Stimulated activated CD4-positive, alpha-beta T cell treated with anti-CD3 and anti-CD28 coated beads, Interleukin-15, amount 100 ng/mL, for 24 hours (primary cell): Measurements from ENCODE around the gene DENND5A.
"Not testable (repeated sequence)": the region's sequence is repeated elsewhere in the genome, so short reads cannot be mapped to it uniquely, and the experiment has no call there.

Experiments used
- DNase-seq: peaks from one replicate; pipeline ENCODE4 v3.0.0-alpha.2; 2020

DENND5A gene

DNA sequence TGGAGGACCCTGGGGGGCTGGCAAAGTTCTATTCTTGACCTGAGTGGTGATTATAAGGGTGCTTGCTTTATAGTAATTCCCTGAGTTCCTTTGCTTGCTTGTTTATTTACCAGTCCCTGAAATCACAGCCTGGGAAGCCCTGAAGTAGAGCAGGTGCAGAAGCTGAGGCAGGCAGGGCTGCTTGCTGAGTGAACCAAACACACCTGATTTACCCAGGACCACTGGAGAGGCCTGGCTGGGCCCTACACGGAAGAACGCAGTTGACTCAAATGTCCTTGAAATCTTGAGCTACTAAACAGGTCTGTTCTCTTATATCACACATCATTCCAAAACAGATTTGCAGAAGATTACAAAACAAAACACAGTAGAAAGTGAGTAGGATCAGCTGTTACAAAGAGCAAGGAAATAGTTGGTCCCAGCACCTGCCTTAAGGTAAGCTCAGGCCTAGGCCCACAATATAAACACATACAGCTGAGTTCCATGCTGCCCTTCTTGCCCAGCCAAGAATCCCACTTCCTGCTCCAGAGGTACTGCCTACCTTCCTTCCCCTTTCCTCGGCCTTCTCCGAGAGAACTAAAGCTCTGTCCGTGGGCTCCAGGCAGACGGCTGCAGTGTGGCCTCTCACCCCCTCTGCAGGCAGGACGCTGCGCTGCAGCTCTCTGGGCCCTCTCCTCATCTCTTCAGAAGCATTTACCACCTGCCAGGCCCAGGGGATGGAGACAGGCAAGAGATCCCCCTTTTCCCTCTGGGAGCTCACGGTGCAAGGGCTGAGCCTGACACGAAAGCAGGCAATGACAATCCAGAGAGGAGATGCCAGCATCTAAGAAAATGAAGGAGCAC, 127.6 kb downstream of the DENND5A start:
- peak; percentile 78 for DNase-seq

DNA sequence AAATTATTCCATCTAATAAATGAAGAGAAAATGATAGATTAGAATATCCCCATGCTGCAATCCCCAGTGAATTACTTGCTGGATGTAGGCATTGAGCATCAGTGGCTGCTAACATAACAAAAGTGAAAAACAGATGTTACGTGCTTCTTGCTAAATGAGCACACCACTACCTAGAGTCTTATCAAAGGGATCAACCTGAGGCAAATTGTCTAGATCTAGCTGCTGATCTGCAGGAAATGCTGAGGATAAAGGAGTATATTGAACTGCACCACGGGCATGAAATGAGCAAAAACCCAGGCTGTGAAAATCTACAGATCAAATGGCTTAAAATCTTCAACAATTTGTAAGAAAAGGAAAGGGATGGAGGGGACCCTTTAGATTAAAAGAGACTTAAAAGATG, 128.4 kb downstream of the DENND5A start:
- DNase-seq: no peak

GRCh38 chr11:9133956-9134355, 131.2 kb downstream of the DENND5A start:
- DNase-seq: no peak

- DNase-seq: no peak
Observed at GRCh38 chr11:9132203-9132878, 132.8 kb downstream of the DENND5A start.

DNA sequence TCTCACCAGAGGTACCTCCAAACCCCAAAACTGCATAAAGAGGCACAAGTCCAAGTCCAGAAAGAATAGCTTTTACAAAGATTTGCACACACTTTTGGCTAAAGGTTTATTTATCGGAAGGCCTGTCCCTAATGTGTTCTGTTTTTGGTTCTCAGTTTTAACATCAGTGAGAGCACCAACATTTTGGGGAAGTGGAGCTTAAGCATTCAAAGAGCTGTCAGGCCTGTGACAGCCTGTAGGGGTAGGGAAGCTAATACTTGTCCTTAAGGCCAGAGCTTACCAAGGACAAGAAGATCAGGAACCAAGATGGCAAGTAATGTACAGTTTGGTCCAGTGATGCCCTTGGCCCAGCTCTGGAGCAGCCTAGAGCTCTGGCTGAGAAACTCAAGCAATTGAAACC, 134.9 kb downstream of the DENND5A start:
- no peak for DNase-seq

DNA sequence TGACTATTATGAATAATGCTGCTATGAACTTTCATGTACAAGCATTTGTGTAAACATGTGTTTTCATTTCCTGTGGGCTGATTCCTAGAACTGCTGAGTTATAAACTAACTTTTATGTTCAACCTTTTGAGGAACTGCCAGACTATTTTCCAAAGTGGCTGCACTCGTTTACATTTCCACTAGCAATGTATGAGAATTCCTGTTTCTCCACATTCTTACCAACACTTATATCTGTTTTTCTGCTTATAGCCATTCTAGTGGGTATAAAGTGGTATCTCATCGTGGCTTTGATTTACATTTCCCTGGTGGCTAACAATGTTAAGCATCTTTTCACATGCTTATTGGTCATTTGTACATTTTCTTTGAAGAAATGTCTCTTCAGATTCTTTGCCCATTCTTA, 138.5 kb downstream of the DENND5A start:
- no peak for DNase-seq

- DNase-seq: no peak
Observed at GRCh38 chr11:9125185-9125886, 139.8 kb downstream of the DENND5A start.

DNA sequence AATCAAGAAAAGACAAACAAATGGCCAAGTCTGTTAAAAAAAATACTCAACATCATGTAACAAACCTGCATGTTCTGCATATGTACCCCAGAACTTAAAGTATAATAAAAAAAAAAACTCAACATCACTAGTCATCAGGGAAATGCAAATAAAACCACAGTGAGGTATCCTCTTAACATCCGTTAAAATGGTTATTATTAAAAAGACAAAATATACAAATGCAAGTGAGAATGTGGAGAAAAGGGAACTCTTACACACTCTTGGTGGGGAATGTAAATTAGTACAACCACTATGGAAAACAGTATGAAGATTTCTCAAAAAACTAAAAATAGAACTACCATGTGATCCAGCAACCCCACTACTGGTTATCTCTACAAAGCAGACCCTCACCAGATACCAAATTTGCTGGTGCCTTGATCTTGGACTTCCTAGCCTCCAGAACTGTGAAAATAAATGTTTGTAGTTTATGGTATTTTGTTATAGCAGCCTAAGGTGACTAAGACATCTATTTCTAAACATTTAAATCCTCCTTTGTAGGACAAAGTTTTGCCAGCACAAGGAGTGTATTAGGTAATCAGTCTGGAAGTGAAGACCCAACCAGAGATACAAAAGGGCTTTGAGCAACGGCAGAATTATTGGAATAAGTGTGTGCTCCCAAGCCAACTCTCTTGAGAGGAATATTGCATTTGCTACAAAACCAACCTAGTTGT, 141.4 kb downstream of the DENND5A start:
- no peak for DNase-seq

GRCh38 chr11:9121469-9121796, 143.7 kb downstream of the DENND5A start:
- no peak for DNase-seq

DNA sequence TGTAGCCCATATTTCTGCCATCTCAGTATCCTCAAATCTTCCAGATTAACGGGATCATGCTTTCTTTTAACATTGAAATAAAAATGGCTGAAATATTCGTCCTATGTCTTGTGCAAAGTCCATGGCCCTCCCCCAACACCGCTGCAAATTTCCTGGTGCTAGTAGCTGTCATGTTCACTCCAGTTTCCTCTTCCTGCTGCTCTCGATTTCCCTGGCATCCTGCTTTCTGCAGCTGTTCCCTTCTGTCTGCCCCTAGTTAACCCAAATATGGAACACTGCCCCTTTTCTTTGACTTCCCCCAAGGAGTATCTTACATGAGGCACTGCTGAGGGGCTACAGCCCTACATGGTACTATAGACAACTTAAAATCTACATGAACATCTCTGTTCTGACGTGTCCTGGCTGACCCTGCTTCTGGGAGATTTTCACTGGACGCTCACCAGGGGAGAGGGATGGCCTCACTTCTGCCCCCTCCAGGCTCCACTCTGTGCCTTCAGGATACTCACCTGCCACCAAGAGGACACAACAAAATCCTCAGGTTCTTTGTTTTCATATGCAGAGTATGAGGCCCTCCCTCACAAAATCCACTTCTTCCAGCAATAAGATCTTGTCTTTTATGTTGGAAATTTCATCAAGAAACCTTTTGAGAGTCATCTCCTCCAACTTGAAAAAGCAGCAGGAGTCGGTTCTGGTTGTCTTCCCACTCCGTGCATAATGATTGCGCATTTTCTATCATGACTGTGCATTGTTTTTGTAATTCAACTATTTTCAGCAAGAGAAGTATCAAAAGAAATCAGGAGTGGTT, 144.3 kb downstream of the DENND5A start:
- no peak for DNase-seq

GRCh38 chr11:9118277-9118676, 146.9 kb downstream of the DENND5A start:
- DNase-seq: no peak

DNA sequence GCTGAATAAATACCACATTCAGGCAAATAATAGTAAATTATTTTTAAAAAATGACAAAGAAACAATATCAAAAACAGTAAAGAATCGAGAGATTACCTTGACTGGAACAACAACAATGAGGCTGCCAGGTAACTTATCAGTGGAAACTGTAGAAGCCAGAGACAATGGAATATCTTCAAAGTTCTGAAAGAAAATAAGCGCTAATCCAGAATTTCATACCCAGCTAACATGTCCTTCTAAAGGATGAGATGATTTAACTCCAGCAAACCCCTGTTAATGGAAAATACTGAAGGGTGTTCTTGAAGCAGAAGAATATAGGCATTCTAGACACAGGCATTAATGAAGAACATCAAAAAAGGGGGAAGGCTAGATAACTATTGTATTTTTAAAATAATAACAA, 153.1 kb downstream of the DENND5A start:
- DNase-seq: no peak

DNA sequence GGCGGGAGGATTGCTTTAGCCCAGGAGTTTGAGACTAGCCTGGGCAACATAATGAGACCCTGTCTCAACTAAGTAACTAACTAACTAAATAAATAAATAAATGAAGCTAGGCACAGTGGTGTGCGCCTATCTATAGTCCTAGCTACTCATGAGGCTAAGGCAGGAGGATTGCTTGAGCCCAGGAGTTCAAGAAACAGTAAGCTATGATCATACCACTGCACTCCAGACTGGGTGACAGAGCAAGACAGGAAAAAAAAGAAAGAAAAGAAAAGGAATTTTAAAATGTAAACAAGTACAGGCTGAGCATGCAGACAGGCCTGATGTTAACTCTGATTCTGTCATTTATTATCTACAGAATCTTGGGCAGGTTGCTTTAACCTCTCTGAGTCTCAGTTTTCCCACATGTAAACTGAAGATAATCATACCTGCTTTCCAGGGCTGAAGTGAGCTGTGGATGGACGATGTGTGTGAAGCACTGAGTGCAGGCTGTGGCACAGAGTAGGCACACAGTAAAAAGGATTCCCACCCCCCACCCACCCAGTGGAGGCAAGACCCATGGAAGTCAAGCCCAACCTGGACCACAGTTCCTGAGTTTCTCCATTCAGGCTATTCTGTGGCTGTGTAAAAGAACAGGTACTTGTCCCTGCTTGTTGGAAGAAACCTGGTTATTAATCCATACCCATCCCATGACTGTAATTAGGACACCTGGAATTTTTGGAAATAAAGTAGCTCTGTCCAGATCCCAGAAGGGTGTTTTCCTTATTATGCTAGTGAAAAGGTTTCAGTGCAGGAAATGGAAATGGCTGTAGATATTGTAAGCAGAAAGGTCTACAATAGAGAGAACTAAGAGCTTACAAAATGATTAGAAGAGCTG, 155.1 kb downstream of the DENND5A start:
- DNase-seq: no peak

DNA sequence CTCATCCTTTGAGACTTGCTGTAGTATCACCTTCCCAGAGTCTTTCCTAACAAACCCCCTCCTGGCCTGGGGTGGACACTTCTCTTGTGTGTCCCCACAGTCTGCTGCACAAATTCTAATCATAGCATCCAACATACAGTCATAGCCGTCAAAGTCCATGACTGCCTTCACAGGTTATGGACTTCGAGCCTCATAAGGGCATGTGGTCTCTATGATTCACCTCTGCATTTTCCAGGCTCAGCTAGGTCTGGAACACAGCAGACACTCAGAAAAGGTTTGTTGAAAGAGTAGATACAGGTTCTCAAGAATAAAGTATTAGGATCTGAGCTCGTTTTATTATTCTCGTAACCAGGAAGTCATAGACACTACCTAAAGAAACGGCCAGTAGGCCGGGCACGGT, 160.6 kb downstream of the DENND5A start:
- no peak for DNase-seq

- no peak for DNase-seq
Observed at GRCh38 chr11:9103542-9104276, 161.4 kb downstream of the DENND5A start.

- DNase-seq: no peak
Observed at GRCh38 chr11:9099617-9100016, 165.5 kb downstream of the DENND5A start.

DNA sequence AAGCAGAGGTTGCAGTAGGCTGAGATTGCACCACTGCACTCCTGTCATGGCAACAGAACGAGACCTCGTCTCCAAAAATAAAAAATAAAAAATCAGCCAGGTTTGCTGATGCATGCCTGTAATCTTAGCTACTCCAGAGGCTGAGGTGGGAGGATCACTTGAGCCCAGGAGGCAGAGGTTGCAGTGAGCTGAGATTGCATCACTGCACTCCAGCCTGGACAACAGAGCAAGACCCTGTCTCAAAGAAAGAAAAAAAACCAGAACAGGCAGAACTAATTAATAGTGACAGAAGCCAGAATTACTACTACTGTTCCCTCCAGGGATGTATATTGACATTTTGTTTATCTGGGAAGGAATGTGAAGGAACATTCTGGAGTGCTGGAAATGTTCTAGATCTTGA, 166.7 kb downstream of the DENND5A start:
- DNase-seq: not testable (repeated sequence)

- not testable (repeated sequence) for DNase-seq
Observed at GRCh38 chr11:9097186-9097943, 167.8 kb downstream of the DENND5A start.

- DNase-seq: no peak
Observed at GRCh38 chr11:9096427-9096826, 168.7 kb downstream of the DENND5A start.

DNA sequence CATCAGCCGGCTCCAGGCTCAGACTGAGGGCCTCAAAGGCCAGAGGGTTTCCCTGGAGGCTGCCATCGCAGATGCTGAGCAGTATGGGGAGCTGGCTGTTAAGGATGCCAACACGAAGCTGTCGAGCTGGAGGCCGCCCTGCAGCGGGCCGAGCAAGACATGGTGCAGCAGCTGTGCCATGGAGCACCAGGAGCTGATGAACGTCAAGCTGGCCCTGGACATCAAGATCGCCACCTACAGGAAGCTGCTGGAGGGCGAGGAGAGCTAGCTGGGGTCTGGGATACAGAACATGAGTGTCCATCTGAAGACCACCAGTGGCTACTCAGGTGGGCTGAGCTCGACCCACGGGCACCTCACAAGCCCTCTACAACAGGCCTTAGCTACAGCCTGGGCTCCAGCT, 169.7 kb downstream of the DENND5A start:
- DNase-seq: peak; percentile 36
